Fibroblast of gingiva (primary cell): Measurements from ENCODE around the gene PTPRN2.

ENCODE experiments used
- DNase-seq: peaks from one replicate; pipeline ENCODE4 v3.0.0-alpha.2; 2011; ENCODE audit warnings: low read depth

The PTPRN2 gene

GRCh38 chr7:157529768-157530560 lies 1057.7 kb downstream of the PTPRN2 start:
- no peak for DNase-seq

- DNase-seq: no peak
Observed at GRCh38 chr7:157528785-157529341, 1058.8 kb downstream of the PTPRN2 start.

- no peak for DNase-seq
Observed at GRCh38 chr7:157527686-157528085, 1059.9 kb downstream of the PTPRN2 start.

- no peak for DNase-seq
Observed at GRCh38 chr7:157526913-157527634, 1060.5 kb downstream of the PTPRN2 start.

GRCh38 chr7:157526005-157526912 lies 1061.4 kb downstream of the PTPRN2 start:
- DNase-seq: no peak

GRCh38 chr7:157525491-157525915 lies 1062.1 kb downstream of the PTPRN2 start:
- DNase-seq: no peak

GRCh38 chr7:157524731-157525130 lies 1062.9 kb downstream of the PTPRN2 start:
- no peak for DNase-seq

GRCh38 chr7:157523766-157524421 lies 1063.7 kb downstream of the PTPRN2 start:
- DNase-seq: no peak

GRCh38 chr7:157523371-157523765 lies 1064.3 kb downstream of the PTPRN2 start:
- no peak for DNase-seq

GRCh38 chr7:157522954-157523353 lies 1064.7 kb downstream of the PTPRN2 start:
- no peak for DNase-seq

- no peak for DNase-seq
Observed at GRCh38 chr7:157522189-157522588, 1065.4 kb downstream of the PTPRN2 start.

- DNase-seq: no peak
Observed at GRCh38 chr7:157521752-157522151, 1065.9 kb downstream of the PTPRN2 start.

- no peak for DNase-seq
Observed at GRCh38 chr7:157521061-157521731, 1066.4 kb downstream of the PTPRN2 start.

GRCh38 chr7:157520249-157520648 lies 1067.4 kb downstream of the PTPRN2 start:
- no peak for DNase-seq

GRCh38 chr7:157519798-157520244 lies 1067.8 kb downstream of the PTPRN2 start:
- no peak for DNase-seq

- no peak for DNase-seq
Observed at GRCh38 chr7:157519246-157519645, 1068.4 kb downstream of the PTPRN2 start.

- DNase-seq: no peak
Observed at GRCh38 chr7:157518514-157519175, 1069.0 kb downstream of the PTPRN2 start.

GRCh38 chr7:157517782-157518513 lies 1069.7 kb downstream of the PTPRN2 start:
- DNase-seq: no peak
